Stimulated activated naive CD8-positive, alpha-beta T cell treated with anti-CD3 and anti-CD28 coated beads, Interleukin-15, Interleukin-2, amounts not matched to agents 100 ng/mL and 50 ng/mL, for 24 hours (primary cell): Measurements from ENCODE around the gene PKM.

Experiments used
- H3K27ac Mint-ChIP-seq: one replicate; pipeline ENCODE4 v1.8.0; 2021; ENCODE audit warnings: mild to moderate bottlenecking, mixed read lengths
- H3K27me3 Mint-ChIP-seq: one replicate; pipeline ENCODE4 v1.8.0; 2021; ENCODE audit warnings: mixed read lengths
- H3K36me3 Mint-ChIP-seq: one replicate; pipeline ENCODE4 v1.8.0; 2021; ENCODE audit warnings: low read depth, mixed read lengths
- H3K4me1 Mint-ChIP-seq: one replicate; pipeline ENCODE4 v1.8.0; 2021; ENCODE audit warnings: low read depth, mixed read lengths
- H3K4me3 Mint-ChIP-seq: one replicate; pipeline ENCODE4 v1.8.0; 2021; ENCODE audit warnings: mild to moderate bottlenecking, mixed read lengths
- H3K9me3 Mint-ChIP-seq: one replicate; pipeline ENCODE4 v1.8.0; 2021; ENCODE audit warnings: mixed read lengths

PKM gene

DNA sequence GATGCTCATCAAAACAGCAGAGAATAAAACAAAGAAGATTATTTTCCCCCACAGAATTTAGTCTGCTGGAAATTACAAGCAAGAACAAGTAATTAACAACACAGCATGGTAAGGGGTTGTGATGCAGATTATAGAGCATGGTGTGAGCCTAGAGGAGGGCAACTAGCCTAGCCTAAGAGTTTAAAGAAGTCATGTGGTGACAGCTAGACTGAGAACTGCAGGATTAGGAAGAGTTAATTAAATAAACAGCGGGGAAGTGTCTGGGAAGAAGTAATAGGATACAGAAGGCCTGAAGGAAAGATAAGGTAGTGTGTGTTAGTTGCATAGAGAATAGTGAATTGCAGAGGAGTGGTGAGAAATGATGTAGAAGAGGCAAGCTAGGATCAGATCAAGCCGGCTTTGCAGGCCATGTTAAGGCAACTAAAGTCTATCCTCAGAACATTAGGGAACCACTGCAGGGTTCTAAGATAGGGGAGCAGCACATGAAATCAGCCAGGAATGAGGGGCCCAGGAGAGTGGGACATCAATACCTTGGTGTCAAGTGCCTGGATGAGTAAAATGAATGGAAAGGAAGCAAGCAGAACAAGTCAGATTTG is 11.9 kb upstream of the PKM start:
- H3K36me3 Mint-ChIP-seq: peaks cover 58% of the 10 kb centered on the region
- no peak overlapping the region for H3K27ac Mint-ChIP-seq
- H3K4me1 Mint-ChIP-seq: peaks cover 19% of the 10 kb centered on the region
- H3K9me3 Mint-ChIP-seq: no peaks in the 10 kb centered on the region
- no peak overlapping the region for H3K4me3 Mint-ChIP-seq
- no peaks in the 10 kb centered on the region for H3K27me3 Mint-ChIP-seq

DNA sequence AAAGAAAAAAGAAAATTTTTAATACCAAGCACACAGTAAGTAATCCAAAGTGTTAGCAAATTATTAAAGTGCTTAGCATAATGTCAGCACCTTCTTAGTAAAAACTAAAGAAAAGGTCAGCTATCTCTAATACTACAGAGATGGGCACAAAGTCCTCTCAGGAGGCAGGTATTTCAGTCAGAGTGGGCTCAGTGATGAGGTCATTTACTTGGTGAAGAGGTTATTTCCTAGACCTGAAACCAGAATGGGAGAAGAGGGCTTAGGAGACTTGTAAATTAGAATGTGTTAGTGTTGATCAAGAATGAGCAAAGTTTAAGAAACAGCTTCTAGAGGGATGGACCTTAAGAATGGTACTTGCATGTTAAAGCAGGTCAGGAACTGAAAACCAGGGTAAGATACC is 8.7 kb upstream of the PKM start:
- peak overlapping the region; percentile 17 for H3K27ac Mint-ChIP-seq
- H3K27me3 Mint-ChIP-seq: peaks cover 3% of the 10 kb centered on the region
- no peak overlapping the region for H3K4me3 Mint-ChIP-seq
- H3K36me3 Mint-ChIP-seq: peaks cover 53% of the 10 kb centered on the region
- H3K9me3 Mint-ChIP-seq: no peaks in the 10 kb centered on the region
- H3K4me1 Mint-ChIP-seq: peaks cover 37% of the 10 kb centered on the region

DNA sequence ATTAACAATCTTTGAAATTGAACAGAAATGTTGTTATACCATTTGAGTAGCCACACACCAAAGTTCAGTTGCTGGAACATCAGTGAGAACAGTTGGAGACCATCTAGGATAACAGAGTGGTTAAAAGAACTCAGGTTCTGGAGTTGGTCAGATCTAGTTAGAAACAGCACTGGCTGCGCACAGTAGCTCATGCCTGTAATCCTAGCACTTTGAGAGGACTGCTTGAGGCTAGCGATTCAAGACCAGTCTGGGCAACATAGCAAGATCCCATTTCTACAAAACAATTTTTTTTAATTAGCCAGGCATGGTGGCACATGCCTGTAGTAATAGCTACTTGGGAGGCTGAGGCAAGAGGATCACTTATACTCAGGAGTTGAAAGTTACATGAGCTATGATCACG is 7.6 kb upstream of the PKM start:
- Mint-ChIP-seq H3K4me1 (peaks cover 37% of the 10 kb centered on the region), H3K36me3 (peaks cover 42% of the 10 kb centered on the region), H3K9me3 (no peaks in the 10 kb centered on the region), H3K27me3 (peaks cover 3% of the 10 kb centered on the region), H3K27ac (peak overlapping the region; percentile 61), H3K4me3 (no peak overlapping the region)

DNA sequence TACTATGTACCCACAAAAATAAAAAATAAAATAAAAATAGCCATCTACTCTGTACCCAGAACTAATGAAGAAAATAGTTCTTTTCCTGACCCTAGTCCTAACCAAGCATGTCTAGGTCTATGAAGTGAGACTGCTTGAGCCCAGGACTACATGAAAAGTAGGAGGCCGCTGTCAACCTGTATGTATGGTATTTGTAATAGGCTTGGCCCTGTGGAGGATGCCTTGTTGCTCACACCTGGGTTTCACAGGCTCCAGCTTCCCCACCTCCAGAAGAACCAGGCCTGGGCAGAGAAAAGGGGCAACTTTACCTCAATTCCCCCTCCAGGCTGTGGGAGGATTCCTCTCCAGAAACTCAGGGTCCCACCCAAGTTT is 6.8 kb upstream of the PKM start:
- Mint-ChIP-seq H3K9me3 (no peaks in the 10 kb centered on the region), H3K4me3 (peak overlapping the region; percentile 83), H3K36me3 (peaks cover 37% of the 10 kb centered on the region), H3K4me1 (peaks cover 40% of the 10 kb centered on the region), H3K27ac (peak overlapping the region; percentile 99), H3K27me3 (peaks cover 3% of the 10 kb centered on the region)

DNA sequence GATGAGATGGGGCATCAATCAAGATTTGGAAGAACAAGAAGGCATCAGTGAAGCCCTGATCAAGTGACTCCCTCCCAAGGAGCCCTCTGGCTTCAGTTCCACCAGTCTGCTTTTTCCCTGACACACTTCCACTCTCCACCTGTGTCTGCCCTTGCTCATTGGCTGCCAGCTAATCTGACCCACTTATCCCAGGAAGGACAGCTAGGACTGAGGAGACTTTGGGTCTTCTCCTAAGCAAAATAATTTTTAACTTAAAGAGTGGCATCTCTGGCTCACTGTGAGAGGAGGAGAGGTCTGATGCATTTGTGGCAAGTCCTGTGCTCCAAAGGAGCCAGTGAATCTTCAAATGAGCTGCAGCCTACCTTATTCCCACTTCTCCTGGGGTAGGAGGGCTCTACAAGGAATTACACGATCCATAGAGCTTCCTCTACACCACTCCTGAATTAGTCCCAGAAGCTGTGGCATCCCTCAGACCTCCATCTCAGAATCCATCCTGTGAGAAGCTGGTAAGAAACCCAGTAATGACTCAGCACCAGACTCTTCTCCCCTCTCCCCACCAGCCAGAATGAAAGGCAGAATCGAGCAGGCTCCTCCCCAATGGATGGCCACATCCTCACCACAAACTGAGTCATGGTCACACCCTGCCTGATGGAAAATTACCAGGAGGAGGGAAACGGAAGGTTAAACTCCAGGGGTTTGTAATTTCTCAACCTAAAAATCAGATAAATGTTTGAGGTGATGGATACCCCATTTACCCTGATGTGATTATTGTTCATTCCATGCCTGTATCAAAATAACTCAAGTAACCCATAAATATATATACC is 6.3 kb upstream of the PKM start:
- no peaks in the 10 kb centered on the region for H3K9me3 Mint-ChIP-seq
- H3K4me1 Mint-ChIP-seq: peaks cover 46% of the 10 kb centered on the region

DNA sequence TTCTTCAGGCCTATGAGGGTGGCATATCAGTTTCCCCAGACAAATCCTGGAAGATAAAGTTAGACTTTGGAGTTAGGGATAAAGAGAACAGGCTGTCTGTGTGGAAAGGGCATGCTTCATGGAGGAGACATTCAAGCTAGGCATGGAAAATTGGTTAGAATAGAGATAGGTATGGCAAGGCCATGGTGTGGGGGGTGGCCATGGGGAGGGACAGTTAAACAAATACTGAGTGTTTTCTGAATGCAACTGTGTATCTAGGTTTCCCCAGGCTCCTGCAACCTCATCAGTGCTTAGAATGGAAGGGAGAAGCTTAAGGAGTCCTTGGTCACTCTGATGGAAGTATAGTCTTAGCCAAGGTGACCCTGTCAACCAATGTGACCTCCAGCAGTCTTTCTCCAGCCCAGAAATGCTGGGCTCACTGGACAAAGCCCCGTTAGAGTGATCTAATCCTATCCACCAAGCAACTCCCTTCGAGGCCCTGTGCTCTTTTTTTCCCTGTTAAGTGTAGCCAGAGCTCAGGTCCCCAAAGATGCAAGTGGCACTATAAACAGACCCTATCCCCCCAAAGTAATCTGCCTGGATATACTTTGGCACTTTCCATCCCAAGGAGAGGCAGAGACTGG is 5.5 kb upstream of the PKM start:
- Mint-ChIP-seq H3K27ac (peak overlapping the region; percentile 99), H3K4me3 (peak overlapping the region; percentile 83), H3K9me3 (no peaks in the 10 kb centered on the region), H3K27me3 (peaks cover 3% of the 10 kb centered on the region), H3K4me1 (peaks cover 54% of the 10 kb centered on the region), H3K36me3 (peaks cover 26% of the 10 kb centered on the region)

More for the DNA sequence above, 6.3 kb upstream of the PKM start:
- H3K4me3 Mint-ChIP-seq: peak overlapping the region; percentile 83
- H3K27me3 Mint-ChIP-seq: peaks cover 3% of the 10 kb centered on the region
- H3K27ac Mint-ChIP-seq: peak overlapping the region; percentile 99
- peaks cover 31% of the 10 kb centered on the region for H3K36me3 Mint-ChIP-seq

DNA sequence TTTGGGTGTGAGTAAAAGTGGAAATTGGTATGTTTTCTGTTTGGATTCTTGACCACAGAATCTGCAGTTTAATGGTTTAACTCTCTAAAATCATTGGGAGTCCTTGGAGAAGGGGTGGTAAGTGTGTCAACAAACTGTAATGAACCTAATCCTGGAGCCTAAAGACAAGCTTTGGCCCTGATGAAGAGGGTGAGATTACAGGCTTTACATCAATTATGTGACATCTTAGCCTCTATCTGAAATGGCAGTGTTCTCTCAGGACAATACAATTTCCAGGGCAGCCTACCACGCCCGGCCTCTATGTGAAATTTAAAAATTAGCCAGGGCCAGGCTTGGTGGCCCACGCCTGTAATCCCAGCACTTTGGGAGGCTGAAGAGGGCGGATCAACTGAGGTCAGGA is 4.3 kb upstream of the PKM start:
- peaks cover 21% of the 10 kb centered on the region for H3K36me3 Mint-ChIP-seq
- H3K4me3 Mint-ChIP-seq: no peak overlapping the region
- H3K27ac Mint-ChIP-seq: peak overlapping the region; percentile 12
- H3K9me3 Mint-ChIP-seq: no peaks in the 10 kb centered on the region
- H3K4me1 Mint-ChIP-seq: peaks cover 54% of the 10 kb centered on the region
- H3K27me3 Mint-ChIP-seq: peaks cover 3% of the 10 kb centered on the region

DNA sequence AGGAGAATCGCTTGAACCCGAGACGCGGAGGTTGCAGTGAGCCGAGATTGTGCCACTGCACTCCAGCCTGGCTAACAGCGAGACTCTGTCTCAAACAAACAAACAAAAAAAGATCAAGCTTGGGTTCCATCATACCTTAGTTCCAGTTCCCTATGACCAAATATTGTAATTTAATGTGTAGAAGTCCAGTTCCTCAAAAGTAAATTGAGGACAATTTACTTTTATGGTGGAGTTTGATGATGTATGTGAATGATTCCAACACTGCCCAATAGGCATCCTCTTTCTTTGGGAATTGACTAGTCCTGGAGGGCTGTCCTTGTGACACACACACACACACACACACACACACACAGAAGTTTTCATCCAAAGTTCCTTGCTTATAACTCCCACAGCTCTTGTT is 2.8 kb upstream of the PKM start:
- Mint-ChIP-seq H3K4me1 (peaks cover 49% of the 10 kb centered on the region), H3K27me3 (peaks cover 3% of the 10 kb centered on the region), H3K9me3 (no peaks in the 10 kb centered on the region), H3K36me3 (peaks cover 25% of the 10 kb centered on the region), H3K4me3 (no peak overlapping the region), H3K27ac (no peak overlapping the region)

DNA sequence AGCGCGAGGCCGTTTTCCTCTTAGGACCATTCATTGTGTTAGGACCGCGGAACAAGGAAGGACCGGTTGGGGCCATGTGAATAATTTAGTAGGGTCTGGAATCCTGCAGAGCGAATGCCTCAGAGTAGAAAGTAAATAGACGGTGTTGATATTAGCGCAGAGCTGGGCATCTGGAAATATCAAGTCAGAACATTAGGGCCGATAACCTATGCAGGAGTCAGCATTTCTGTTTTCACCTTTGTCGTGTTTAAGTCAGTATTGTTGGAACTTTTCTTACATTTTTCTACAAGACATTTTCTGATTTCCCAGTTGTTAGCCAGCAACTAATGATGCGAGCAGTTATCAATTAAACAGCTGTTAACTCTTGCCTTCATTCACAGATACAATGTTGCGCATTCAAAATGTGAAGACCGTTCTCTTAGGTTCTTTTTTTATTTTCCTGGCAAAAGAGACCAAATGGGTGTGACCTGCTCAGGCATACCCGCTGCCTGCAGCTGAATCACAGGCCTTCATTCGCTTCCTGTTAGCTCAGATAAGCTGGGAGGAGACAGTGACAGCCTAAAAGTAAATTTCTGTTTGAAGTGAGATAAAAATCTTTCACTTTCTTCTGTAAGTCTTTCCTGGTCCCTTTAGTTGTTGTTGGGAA is 966 bp upstream of the PKM start:
- Mint-ChIP-seq H3K36me3 (peaks cover 34% of the 10 kb centered on the region), H3K4me1 (peaks cover 45% of the 10 kb centered on the region), H3K9me3 (no peaks in the 10 kb centered on the region), H3K27ac (peak overlapping the region; percentile 99), H3K4me3 (peak overlapping the region; percentile 94), H3K27me3 (no peaks in the 10 kb centered on the region)

DNA sequence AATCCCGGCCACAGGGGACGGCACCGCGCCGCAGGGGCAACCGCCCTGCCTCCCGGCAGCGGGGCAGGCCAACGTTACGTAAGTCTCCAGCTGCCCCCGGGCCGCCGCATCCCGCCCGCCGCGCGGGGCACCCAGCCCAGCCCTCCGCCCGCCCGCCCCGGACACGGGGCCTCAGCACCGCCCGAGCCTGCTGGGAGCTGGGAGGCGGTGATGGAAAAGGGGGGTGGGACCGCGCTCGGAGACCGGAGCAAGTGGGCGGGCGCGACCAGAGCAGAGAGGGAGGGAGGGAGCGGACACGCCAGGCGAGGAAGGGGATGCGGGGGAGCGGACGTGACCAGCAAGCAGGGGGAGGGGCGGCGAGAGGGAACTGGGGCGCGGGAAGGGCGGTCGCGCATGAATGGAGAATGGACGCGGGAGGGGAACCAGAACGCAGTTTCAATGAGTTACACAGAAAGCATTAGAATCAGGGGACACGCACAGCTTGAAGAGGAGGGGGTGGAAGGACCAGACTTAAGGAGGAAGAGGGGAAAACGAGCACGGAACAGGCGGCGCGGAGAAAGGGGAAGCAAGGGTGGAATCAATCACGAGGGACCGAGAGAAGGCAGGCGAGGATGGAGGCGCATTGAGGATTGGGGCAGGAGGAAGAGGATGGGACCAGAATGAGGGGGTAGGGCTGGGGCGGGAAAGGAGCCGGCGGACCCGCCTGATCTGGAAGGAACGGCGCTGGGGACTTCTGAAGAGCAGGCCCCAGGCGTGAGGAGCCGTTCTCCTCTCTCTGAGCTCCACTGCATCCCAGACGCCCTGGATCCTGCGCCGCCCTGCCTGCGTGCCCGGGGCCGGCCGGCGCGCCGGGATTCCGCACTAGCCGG is 559 bp downstream of the PKM start:
- peak overlapping the region; percentile 99 for H3K27ac Mint-ChIP-seq
- H3K36me3 Mint-ChIP-seq: peaks cover 48% of the 10 kb centered on the region
- peaks cover 49% of the 10 kb centered on the region for H3K4me1 Mint-ChIP-seq
- peak overlapping the region; percentile 94 for H3K4me3 Mint-ChIP-seq
- H3K27me3 Mint-ChIP-seq: no peaks in the 10 kb centered on the region
- no peaks in the 10 kb centered on the region for H3K9me3 Mint-ChIP-seq

DNA sequence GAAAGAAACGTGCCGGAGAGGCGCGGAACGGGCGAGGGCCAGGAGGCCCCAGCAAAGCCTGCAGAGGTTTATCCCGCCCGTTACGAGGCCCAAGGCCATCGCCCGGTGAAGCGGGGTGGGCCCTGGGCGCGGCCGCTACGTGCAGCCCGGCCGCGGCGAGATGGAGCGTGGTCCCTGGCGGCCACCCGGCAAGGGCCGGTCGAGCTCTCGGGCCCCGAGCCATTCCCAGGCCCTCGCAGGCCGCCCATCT is 1.1 kb downstream of the PKM start:
- Mint-ChIP-seq H3K36me3 (peaks cover 51% of the 10 kb centered on the region), H3K9me3 (no peaks in the 10 kb centered on the region), H3K27ac (peak overlapping the region; percentile 100), H3K4me3 (peak overlapping the region; percentile 94), H3K27me3 (no peaks in the 10 kb centered on the region), H3K4me1 (peaks cover 52% of the 10 kb centered on the region)

DNA sequence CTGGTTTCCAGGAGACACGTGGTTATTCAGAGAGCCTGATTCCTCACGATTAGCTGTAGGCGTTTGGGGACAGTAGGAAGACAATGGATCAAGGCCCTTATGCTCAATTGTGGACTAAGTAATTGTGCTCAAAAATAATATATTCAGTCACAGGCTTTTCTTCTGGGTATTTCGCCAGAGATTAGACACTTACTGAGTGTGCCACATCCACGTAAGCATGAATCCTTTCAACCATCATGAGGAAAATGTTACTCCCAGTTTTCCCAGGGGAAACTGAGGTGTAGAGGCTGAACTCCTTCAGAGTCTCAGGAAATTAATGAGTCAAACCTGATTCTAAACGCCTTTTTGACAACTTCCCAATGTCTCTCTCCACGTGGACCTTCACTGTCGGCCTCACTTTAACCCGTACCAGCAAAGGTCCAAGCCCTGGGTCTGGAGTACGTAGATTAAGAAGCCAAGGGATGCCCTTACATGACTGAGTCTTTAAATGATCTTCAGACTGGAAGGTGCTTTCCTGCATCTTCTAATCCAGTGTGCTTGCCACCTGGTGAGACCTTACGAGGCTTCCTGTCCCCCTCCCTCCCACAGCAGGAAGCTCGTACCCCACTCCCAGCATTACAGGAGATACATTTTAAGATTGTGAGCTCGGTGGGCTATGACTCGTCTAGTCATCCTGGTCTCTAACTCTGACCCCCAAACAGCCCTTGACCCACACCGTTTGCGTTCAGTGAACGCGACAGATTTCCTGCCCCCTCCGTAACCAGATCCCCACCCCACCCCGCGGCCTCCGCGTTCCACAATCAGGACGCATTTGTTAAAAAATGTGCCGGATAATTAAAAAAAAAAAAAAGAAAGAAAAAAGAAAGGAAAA is 1.7 kb downstream of the PKM start:
- Mint-ChIP-seq H3K27ac (peak overlapping the region; percentile 100), H3K9me3 (no peaks in the 10 kb centered on the region), H3K4me3 (peak overlapping the region; percentile 94), H3K4me1 (peaks cover 55% of the 10 kb centered on the region), H3K36me3 (peaks cover 54% of the 10 kb centered on the region), H3K27me3 (no peaks in the 10 kb centered on the region)

DNA sequence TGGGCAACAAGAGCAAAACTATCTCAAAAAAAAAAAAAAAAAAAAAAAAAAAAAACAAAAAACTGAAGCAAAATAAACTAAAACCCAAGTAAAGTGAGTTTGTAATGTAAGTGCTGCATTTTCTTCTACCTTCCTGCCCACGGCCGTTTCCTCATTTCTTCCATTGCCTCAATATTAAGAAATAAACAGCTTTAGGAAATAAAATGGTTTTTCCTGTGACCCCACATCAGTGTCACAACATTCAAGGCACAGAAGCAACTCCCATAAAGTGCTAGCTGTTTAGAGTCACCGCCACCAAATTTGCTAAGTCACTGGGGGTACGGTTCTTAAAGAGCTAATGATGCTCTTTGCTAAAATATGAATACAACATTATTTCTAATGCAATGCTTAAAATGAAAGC is 3.3 kb downstream of the PKM start:
- H3K36me3 Mint-ChIP-seq: peaks cover 70% of the 10 kb centered on the region
- no peaks in the 10 kb centered on the region for H3K27me3 Mint-ChIP-seq

DNA sequence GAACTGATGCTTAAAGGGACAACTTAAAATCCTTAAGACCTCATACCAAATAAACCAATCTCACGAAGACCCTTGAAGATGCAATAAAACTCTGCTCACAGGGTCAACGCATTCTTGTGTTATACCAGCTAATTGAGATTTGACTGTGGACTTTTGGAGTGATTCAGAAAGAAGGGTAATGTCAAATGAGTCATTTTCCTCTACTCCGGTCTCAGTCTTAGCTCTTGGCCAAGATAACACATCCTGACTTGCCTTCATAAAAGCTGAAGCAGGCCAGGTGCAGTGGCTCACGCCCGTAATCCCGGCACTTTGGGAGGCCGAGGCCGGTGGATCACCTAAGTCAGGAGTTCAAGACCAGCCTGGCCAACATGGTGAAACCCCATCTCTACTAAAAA is 3.8 kb downstream of the PKM start:
- H3K27ac Mint-ChIP-seq: peak overlapping the region; percentile 100
- H3K4me3 Mint-ChIP-seq: peak overlapping the region; percentile 94
- H3K9me3 Mint-ChIP-seq: no peaks in the 10 kb centered on the region
- peaks cover 75% of the 10 kb centered on the region for H3K36me3 Mint-ChIP-seq
- H3K27me3 Mint-ChIP-seq: no peaks in the 10 kb centered on the region
- H3K4me1 Mint-ChIP-seq: peaks cover 67% of the 10 kb centered on the region

More for the DNA sequence above, 3.3 kb downstream of the PKM start:
- Mint-ChIP-seq H3K27ac (peak overlapping the region; percentile 100), H3K4me3 (peak overlapping the region; percentile 94), H3K4me1 (peaks cover 67% of the 10 kb centered on the region), H3K9me3 (no peaks in the 10 kb centered on the region)
